GM23338 (cell line): ENCODE data around the gene SRXN1. TPM values are rescaled to one million over a fixed set of nuclear protein-coding genes. Genes with fewer than 3 reads are reported as not detected.

Experiments used
- ATAC-seq: fragments of 200-7000 bp; cut with Tn5 transposase; 3 replicates; pipeline ENCODE4 v1.9.1; 2020
- DNase-seq: peaks from one replicate; pipeline ENCODE4 v3.0.0-alpha.2; 2015; ENCODE audit warnings: low spot score
- H2AFZ ChIP-seq: fragments of 200-600 bp; sonication (generic); 2 replicates; pipeline ENCODE4 v1.8.0; 2016; ENCODE audit warnings: antibody characterized with exemption, mild to moderate bottlenecking, moderate library complexity
- H3F3A ChIP-seq: fragments of 200-600 bp; sonication (generic); replicated peaks from 2 replicates; pipeline ENCODE4 v1.8.0; 2017; ENCODE audit warnings: antibody characterized with exemption, mixed run types, low read depth
- H3K27ac ChIP-seq: fragments of 200-600 bp; sonication (generic); 2 replicates; pipeline ENCODE4 v1.6.1; 2016; ENCODE audit warnings: low read depth
- H3K27me3 ChIP-seq: fragments of 200-600 bp; sonication (generic); 2 replicates; pipeline ENCODE4 v1.8.0; 2016; ENCODE audit warnings: mild to moderate bottlenecking, mixed run types, moderate library complexity; ENCODE audit not compliant: insufficient read depth
- H3K36me3 ChIP-seq: fragments of 200-600 bp; sonication (generic); 2 replicates; pipeline ENCODE4 v1.8.0; 2016; ENCODE audit warnings: mild to moderate bottlenecking; ENCODE audit not compliant: insufficient read depth
- H3K4me1 ChIP-seq: fragments of 200-600 bp; sonication (generic); 2 replicates; pipeline ENCODE4 v1.8.0; 2016; ENCODE audit warnings: mild to moderate bottlenecking, moderate library complexity; ENCODE audit not compliant: insufficient read depth
- H3K4me2 ChIP-seq: fragments of 200-600 bp; sonication (generic); 2 replicates; pipeline ENCODE4 v1.7.1; 2017; ENCODE audit warnings: mixed run types
- H3K4me3 ChIP-seq: fragments of 200-600 bp; sonication (generic); 2 replicates; pipeline ENCODE4 v1.6.1; 2016; ENCODE audit warnings: mixed run types
- H3K79me2 ChIP-seq: fragments of 200-600 bp; sonication (generic); replicated peaks from 2 replicates; pipeline ENCODE4 v1.8.0; 2017; ENCODE audit warnings: mild to moderate bottlenecking; ENCODE audit not compliant: insufficient read depth
- H3K9me2 ChIP-seq: fragments of 200-600 bp; sonication (generic); 2 replicates; pipeline ENCODE4 v1.8.0; 2017; ENCODE audit not compliant: insufficient read depth
- H4K20me1 ChIP-seq: fragments of 200-600 bp; sonication (generic); replicated peaks from 2 replicates; pipeline ENCODE4 v1.8.0; 2017; ENCODE audit warnings: mild to moderate bottlenecking; ENCODE audit not compliant: insufficient read depth
- H3K27ac Mint-ChIP-seq: 2 replicates; pipeline ENCODE4 v1.8.0; 2020; ENCODE audit warnings: inconsistent platforms, mild to moderate bottlenecking, moderate library complexity, mixed read lengths
- H3K27me3 Mint-ChIP-seq: 3 replicates; pipeline ENCODE4 v1.8.0; 2022; ENCODE audit warnings: low read depth, mild to moderate bottlenecking, moderate library complexity, mixed read lengths, inconsistent platforms; ENCODE audit not compliant: insufficient read depth, poor library complexity
- H3K36me3 Mint-ChIP-seq: 3 replicates; pipeline ENCODE4 v1.8.0; 2021; ENCODE audit warnings: low read depth, mild to moderate bottlenecking, inconsistent platforms, moderate library complexity, mixed read lengths
- H3K4me1 Mint-ChIP-seq: 3 replicates; pipeline ENCODE4 v1.8.0; 2020; ENCODE audit warnings: mild to moderate bottlenecking, inconsistent platforms, mixed read lengths
- H3K4me3 Mint-ChIP-seq: 3 replicates; pipeline ENCODE4 v1.8.0; 2021; ENCODE audit warnings: moderate library complexity, mild to moderate bottlenecking, inconsistent platforms, mixed read lengths
- H3K9me3 Mint-ChIP-seq: 3 replicates; pipeline ENCODE4 v1.8.0; 2020; ENCODE audit warnings: moderate library complexity, mild to moderate bottlenecking, inconsistent platforms, mixed read lengths
- CREB1 ChIP-seq: fragments of 250-450 bp; sonication (Bioruptor Pico); IDR thresholded peaks from 2 replicates; pipeline ENCODE4 v1.5.0; 2020; ENCODE audit warnings: low read depth, mild to moderate bottlenecking, moderate library complexity
- EZH2phosphoT487 ChIP-seq: fragments of 200-600 bp; sonication (generic); IDR thresholded peaks from one replicate; pipeline ENCODE4 v1.8.1; 2018; ENCODE audit warnings: antibody characterized with exemption; ENCODE audit not compliant: unreplicated experiment
- JUNB ChIP-seq: IDR thresholded peaks from one replicate; pipeline ENCODE4 v1.6.1; 2016; ENCODE audit warnings: antibody characterized with exemption; ENCODE audit not compliant: unreplicated experiment
- ZNF114 ChIP-seq: fragments of 250-450 bp; sonication (Bioruptor Pico); IDR thresholded peaks from 2 replicates; pipeline ENCODE4 v1.5.0; 2020; ENCODE audit warnings: mild to moderate bottlenecking, moderate library complexity
- ZNF331 ChIP-seq: fragments of 250-450 bp; sonication (Bioruptor Pico); IDR thresholded peaks from 2 replicates; pipeline ENCODE4 v1.5.0; 2020; ENCODE audit warnings: low read depth, mild to moderate bottlenecking, moderate library complexity
- polyA plus RNA-seq: library from polyadenylated mRNA; unstranded; fragments of >200 nt; fragmentation: Nextera tagmentation; extraction: Ambion mirVana; gene quantifications from 2 replicates; pipeline ENCODE4 v1.2.1, GENCODE V29; 2016
- total RNA-seq: library from RNA; depleted of rRNA; stranded (reverse); fragments of >200 nt; shearing (Covaris generic); gene quantifications from 2 replicates; pipeline ENCODE4 v1.2.3, GENCODE V29; 2014
- TF ChIP-seq, protein P1 (sequence below): IDR thresholded peaks from 2 replicates; pipeline ENCODE4 v1.6.1; 2016; ENCODE audit warnings: antibody characterized with exemption
- TF ChIP-seq, protein P2 (sequence below): fragments of 250-450 bp; sonication (Bioruptor Pico); IDR thresholded peaks from 2 replicates; pipeline ENCODE4 v1.5.0; 2020; ENCODE audit warnings: mild to moderate bottlenecking, moderate library complexity

The SRXN1 gene
- total and polyA plus RNA-seq, 2 experiments from 2014 or later, result 8.4 to 26.6 TPM

DNA sequence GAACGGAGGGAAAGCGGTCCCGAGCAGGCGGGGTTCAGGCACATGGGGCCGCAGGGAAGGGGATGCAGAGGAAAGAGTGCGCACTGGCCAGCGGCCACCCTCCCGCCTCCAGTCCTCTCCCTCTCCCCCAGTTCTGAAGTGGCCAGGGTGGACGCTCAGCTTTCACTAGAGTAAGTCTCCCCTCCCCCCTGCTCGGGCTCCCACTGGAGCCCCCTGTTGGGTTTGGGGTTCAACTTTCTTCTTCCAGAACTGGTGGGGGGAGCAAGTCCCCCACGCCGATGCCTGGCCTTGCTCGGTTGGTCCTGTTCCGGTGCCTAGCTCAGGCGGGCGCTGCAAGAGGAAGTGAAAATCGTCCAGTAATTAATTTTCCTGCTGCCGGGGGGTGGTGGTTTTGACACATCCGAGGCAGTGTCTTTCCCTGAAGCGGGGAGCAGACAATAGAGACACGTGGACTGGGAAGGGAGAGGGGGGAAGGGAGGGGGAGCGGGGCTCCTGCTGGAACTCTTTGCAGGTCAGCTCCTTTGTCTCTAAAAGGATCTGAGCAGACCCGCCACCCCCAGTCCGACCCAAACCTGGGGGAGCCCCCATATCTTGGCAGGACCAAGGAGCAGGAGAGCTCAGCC is 23.4 kb upstream of the SRXN1 start:
- Histone ChIP-seq H3F3A (0 out of 2 replicates have a peak, but pooled peaks cover 4% of the 10 kb centered on the region), H3K79me2 (no peaks in the 10 kb centered on the region), H3K4me2 (peak overlapping the region; percentile 100), H3K27me3 (peaks cover 47% of the 10 kb centered on the region), H3K9me2 (no peaks in the 10 kb centered on the region), H2AFZ (peak overlapping the region; percentile 99), H4K20me1 (no peaks in the 10 kb centered on the region), H3K4me1 (peaks cover 21% of the 10 kb centered on the region; the same call in 1 of the 2 replicates), H3K27ac (no peak overlapping the region), H3K4me3 (peak overlapping the region; percentile 88), H3K36me3 (no peaks in the 10 kb centered on the region)
- Mint-ChIP-seq H3K4me3 (peak overlapping the region; percentile 79), H3K36me3 (no peaks in the 10 kb centered on the region), H3K9me3 (no peaks in the 10 kb centered on the region), H3K27me3 (peaks cover 46% of the 10 kb centered on the region), H3K4me1 (peaks cover 33% of the 10 kb centered on the region), H3K27ac (no peak overlapping the region)
- TF ChIP-seq CREB1 (CRISPR knock-in tag) (no peak), ZNF114 (CRISPR knock-in tag) (no peak), ZNF331 (CRISPR knock-in tag) (no peak), JUNB (no peak), EZH2phosphoT487 (no peak)
- TF ChIP-seq, protein P1, sequence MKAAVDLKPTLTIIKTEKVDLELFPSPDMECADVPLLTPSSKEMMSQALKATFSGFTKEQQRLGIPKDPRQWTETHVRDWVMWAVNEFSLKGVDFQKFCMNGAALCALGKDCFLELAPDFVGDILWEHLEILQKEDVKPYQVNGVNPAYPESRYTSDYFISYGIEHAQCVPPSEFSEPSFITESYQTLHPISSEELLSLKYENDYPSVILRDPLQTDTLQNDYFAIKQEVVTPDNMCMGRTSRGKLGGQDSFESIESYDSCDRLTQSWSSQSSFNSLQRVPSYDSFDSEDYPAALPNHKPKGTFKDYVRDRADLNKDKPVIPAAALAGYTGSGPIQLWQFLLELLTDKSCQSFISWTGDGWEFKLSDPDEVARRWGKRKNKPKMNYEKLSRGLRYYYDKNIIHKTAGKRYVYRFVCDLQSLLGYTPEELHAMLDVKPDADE, result no peak
- TF ChIP-seq, protein P2, sequence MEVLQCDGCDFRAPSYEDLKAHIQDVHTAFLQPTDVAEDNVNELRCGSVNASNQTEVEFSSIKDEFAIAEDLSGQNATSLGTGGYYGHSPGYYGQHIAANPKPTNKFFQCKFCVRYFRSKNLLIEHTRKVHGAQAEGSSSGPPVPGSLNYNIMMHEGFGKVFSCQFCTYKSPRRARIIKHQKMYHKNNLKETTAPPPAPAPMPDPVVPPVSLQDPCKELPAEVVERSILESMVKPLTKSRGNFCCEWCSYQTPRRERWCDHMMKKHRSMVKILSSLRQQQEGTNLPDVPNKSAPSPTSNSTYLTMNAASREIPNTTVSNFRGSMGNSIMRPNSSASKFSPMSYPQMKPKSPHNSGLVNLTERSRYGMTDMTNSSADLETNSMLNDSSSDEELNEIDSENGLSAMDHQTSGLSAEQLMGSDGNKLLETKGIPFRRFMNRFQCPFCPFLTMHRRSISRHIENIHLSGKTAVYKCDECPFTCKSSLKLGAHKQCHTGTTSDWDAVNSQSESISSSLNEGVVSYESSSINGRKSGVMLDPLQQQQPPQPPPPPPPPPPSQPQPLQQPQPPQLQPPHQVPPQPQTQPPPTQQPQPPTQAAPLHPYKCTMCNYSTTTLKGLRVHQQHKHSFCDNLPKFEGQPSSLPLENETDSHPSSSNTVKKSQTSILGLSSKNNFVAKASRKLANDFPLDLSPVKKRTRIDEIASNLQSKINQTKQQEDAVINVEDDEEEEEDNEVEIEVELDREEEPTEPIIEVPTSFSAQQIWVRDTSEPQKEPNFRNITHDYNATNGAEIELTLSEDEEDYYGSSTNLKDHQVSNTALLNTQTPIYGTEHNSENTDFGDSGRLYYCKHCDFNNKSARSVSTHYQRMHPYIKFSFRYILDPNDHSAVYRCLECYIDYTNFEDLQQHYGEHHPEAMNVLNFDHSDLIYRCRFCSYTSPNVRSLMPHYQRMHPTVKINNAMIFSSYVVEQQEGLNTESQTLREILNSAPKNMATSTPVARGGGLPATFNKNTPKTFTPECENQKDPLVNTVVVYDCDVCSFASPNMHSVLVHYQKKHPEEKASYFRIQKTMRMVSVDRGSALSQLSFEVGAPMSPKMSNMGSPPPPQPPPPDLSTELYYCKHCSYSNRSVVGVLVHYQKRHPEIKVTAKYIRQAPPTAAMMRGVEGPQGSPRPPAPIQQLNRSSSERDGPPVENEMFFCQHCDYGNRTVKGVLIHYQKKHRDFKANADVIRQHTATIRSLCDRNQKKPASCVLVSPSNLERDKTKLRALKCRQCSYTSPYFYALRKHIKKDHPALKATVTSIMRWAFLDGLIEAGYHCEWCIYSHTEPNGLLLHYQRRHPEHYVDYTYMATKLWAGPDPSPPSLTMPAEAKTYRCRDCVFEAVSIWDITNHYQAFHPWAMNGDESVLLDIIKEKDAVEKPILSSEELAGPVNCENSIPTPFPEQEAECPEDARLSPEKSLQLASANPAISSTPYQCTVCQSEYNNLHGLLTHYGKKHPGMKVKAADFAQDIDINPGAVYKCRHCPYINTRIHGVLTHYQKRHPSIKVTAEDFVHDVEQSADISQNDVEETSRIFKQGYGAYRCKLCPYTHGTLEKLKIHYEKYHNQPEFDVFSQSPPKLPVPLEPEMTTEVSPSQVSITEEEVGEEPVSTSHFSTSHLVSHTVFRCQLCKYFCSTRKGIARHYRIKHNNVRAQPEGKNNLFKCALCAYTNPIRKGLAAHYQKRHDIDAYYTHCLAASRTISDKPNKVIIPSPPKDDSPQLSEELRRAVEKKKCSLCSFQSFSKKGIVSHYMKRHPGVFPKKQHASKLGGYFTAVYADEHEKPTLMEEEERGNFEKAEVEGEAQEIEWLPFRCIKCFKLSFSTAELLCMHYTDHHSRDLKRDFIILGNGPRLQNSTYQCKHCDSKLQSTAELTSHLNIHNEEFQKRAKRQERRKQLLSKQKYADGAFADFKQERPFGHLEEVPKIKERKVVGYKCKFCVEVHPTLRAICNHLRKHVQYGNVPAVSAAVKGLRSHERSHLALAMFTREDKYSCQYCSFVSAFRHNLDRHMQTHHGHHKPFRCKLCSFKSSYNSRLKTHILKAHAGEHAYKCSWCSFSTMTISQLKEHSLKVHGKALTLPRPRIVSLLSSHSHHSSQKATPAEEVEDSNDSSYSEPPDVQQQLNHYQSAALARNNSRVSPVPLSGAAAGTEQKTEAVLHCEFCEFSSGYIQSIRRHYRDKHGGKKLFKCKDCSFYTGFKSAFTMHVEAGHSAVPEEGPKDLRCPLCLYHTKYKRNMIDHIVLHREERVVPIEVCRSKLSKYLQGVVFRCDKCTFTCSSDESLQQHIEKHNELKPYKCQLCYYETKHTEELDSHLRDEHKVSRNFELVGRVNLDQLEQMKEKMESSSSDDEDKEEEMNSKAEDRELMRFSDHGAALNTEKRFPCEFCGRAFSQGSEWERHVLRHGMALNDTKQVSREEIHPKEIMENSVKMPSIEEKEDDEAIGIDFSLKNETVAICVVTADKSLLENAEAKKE (CRISPR knock-in tag), result no peak
- peak; percentile 23 for ATAC-seq
- DNase-seq, result peak; percentile 45
